ENCODE results near the gene NDUFC2. TPM values are rescaled to one million over a fixed set of nuclear protein-coding genes. Genes with fewer than 3 reads are reported as not detected.

Gene NDUFC2
- total and polyA plus RNA-seq, 2 of the 8 experiments (the other 6 are each of a cell fraction or from before 2014, with no cell fraction given) = 216 to 356 TPM

GRCh38 chr11:78044706-78045105 lies 35.0 kb downstream of the NDUFC2 start:
- CTCF ChIA-PET (ENCODE audit: partially characterized antibody) = interaction anchor here (0.6 to 5.9 kb wide), 16 partner anchors 10 to 522 kb away, joined by 3 to 92 read pairs (median 6); partner anchors contain the start of gene INTS4
- Histone ChIP-seq H3K4me1 (replicated peaks in 1 of 4; ENCODE audit: control insufficient read depth in 3 of 4, insufficient read depth in 4 of 4, low read length in 3 of 4) (peaks cover 0 to 11% (median 5%) of the 10 kb centered on the region in 4 experiments; a peak in 4 of 7 replicates), H2BK15ac (ENCODE audit: low read length) (no peak overlapping the region), H3K18ac (ENCODE audit: extremely low read depth, low read length) (no peak overlapping the region), H3K4me2 (ENCODE audit: insufficient read depth in 1 of 2, low read depth in 2 of 2, low read length in 2 of 2) (no peak overlapping the region), H2AFZ (ENCODE audit: low read length) (no peak overlapping the region), H2BK5ac (ENCODE audit: low read depth, low read length) (no peak overlapping the region), H3K9ac (replicated peaks in 1 of 4; ENCODE audit: extremely low read depth in 1 of 4, low read depth in 3 of 4, low read length in 3 of 4) (no peak overlapping the region), H3K4me3 (ENCODE audit: extremely low read depth in 1 of 4, insufficient read depth in 2 of 4, low read depth in 3 of 4, low read length in 4 of 4) (no peak overlapping the region), H3K79me1 (ENCODE audit: low read depth, low read length) (no peaks in the 10 kb centered on the region), H3K27me3 (replicated peaks in 1 of 4; ENCODE audit: control insufficient read depth in 3 of 4, extremely low read depth in 1 of 4, insufficient read depth in 3 of 4, low read length in 3 of 4) (no peaks in the 10 kb centered on the region), H4K91ac (replicated peaks; ENCODE audit: insufficient read length, low read length) (no peak overlapping the region), H3K4ac (replicated peaks; ENCODE audit: insufficient read length, low read depth, low read length) (no peak overlapping the region), H4K5ac (ENCODE audit: insufficient read length, low read depth, low read length) (no peak overlapping the region), H3K23ac (ENCODE audit: insufficient read length) (no peak overlapping the region), H2AK5ac (ENCODE audit: low read depth, low read length) (no peak overlapping the region), H3K56ac (replicated peaks; ENCODE audit: insufficient read length, low read depth, low read length) (no peak overlapping the region), H3K23me2 (ENCODE audit: low read depth, low read length) (peaks cover 2% of the 10 kb centered on the region; the same call in 1 of the 2 replicates), H3K9me3 (ENCODE audit: insufficient read depth in 2 of 2, low read depth in 1 of 2, low read length in 1 of 2) (no peaks in the 10 kb centered on the region), H2BK120ac (replicated peaks; ENCODE audit: low read depth, low read length) (no peak overlapping the region), H2BK20ac (ENCODE audit: low read length) (no peak overlapping the region), H3K27ac (ENCODE audit: low read depth, low read length) (no peak overlapping the region), H4K8ac (ENCODE audit: extremely low read depth, insufficient read depth, low read length) (no peak overlapping the region), H3K14ac (ENCODE audit: insufficient read length) (no peak overlapping the region), H3K79me2 (ENCODE audit: control insufficient read depth in 1 of 2, insufficient read depth in 2 of 2, low read length in 2 of 2) (no peaks in the 10 kb centered on the region), H4K20me1 (replicated peaks in 1 of 2; ENCODE audit: control insufficient read depth in 1 of 2, insufficient read depth in 2 of 2, low read length in 2 of 2) (no peaks in the 10 kb centered on the region), H2BK12ac (ENCODE audit: low read depth, low read length) (no peak overlapping the region), H3K36me3 (ENCODE audit: control insufficient read depth in 2 of 4, insufficient read depth in 4 of 4, low read length in 3 of 4) (no peaks in the 10 kb centered on the region)
- WGBS, 2 experiments (ENCODE audit: extremely low coverage in 1 of 2, insufficient coverage in 1 of 2, insufficient read length in 1 of 2, insufficient replicate concordance in 2 of 2, low coverage in 1 of 2, low lambda C conversion rate in 2 of 2, missing lambda C conversion rate in 1 of 2) = 87% methylated on average over 5 of the region's 5 CpGs; no CpG with 5 or more reads in 1 of the 2 experiments
- no peak for DNase-seq (ENCODE audit: low read depth in 1 of 2, low spot score in 2 of 2)
- POLR2A ChIA-PET (ENCODE audit: partially characterized antibody) = no interaction called here
- no peak for FAIRE-seq
- TF ChIP-seq SRF (IDR thresholded peaks at IDR 0.05; ENCODE audit: low read depth, low read length) (no peak), HDAC2 (IDR thresholded peaks at IDR 0.05; ENCODE audit: borderline replicate concordance in 1 of 2, low read depth in 2 of 2, low read length in 2 of 2) (no peak), SIN3A (conservative IDR thresholded peaks at IDR 0.05 in 1 of 2, IDR thresholded peaks at IDR 0.05 in 1 of 2; ENCODE audit: low read depth in 1 of 2, low read length in 2 of 2) (no peak), BRCA1 (IDR thresholded peaks at IDR 0.05; ENCODE audit: low read depth, low read length) (no peak), POLR2A (IDR thresholded peaks at IDR 0.05; ENCODE audit: control extremely low read depth in 1 of 2, low read depth in 2 of 2, low read length in 2 of 2) (no peak)

Measured in H1 (cell line).